Body of pancreas (tissue), 4 donors: ENCODE results near the gene PRMT3.

ENCODE experiments used
- CTCF ChIP-seq, 7 experiments: fragments of 450-650 bp in 4 of 7; fragments of 200-600 bp in 3 of 7; sonication (generic) in 3 of 7; IDR thresholded peaks; one replicate each; pipeline ENCODE4 v1.5.1; 2016 to 2019; ENCODE audit warnings: antibody characterized with exemption in 7 of 7
- POLR2A ChIP-seq, 3 donors: fragments of 450-650 bp; IDR thresholded peaks; one replicate each; pipeline ENCODE4 v1.6.1; 2016; ENCODE audit warnings: antibody characterized with exemption in 3 of 3, mild to moderate bottlenecking in 2 of 3

GRCh38 chr11:20388096-20389055 is 860 bp downstream of the PRMT3 start:
- no peak for TF ChIP-seq CTCF (IDR thresholded peaks at IDR 0.05)
- no peak for TF ChIP-seq POLR2A (IDR thresholded peaks at IDR 0.05)
